Ovary (tissue), 9 donors: ENCODE measurements around the gene GNL3L. TPM values are rescaled to one million over a fixed set of nuclear protein-coding genes. Genes with fewer than 3 reads are reported as not detected.

ENCODE experiments used
- DNase-seq, 5 donors: peaks; one replicate each; pipeline ENCODE4 v3.0.0-alpha.2; 2019 to 2020
- H3K27ac ChIP-seq, 2 donors: fragments of 200-600 bp; one replicate each; pipeline versions ENCODE4 v1.5.1 to v1.8.0; 2019 to 2022
- H3K27me3 ChIP-seq: fragments of 200-600 bp; one replicate; pipeline ENCODE4 v1.8.0; 2022
- H3K36me3 ChIP-seq: fragments of 200-600 bp; sonication (generic); one replicate; pipeline ENCODE4 v1.5.1; 2019
- H3K4me1 ChIP-seq: one replicate; pipeline ENCODE4 v1.8.1; 2013; ENCODE audit warnings: mild to moderate bottlenecking, moderate library complexity; ENCODE audit not compliant: insufficient read depth
- H3K4me3 ChIP-seq: fragments of 200-600 bp; sonication (generic); one replicate; pipeline ENCODE4 v1.5.1; 2017
- H3K9me3 ChIP-seq, 2 donors: fragments of 200-600 bp in 1 of 2; sonication (generic) in 1 of 2; one replicate each; pipeline versions ENCODE4 v1.5.1 to v1.8.1; 2013 to 2019; ENCODE audit warnings: mild to moderate bottlenecking in 1 of 2, moderate library complexity in 1 of 2
- EP300 ChIP-seq: sonication (generic); formaldehyde crosslinking; IDR thresholded peaks from one replicate; pipeline ENCODE4 v1.6.1; 2017; ENCODE audit warnings: antibody characterized with exemption
- POLR2A ChIP-seq: fragments of 450-650 bp; IDR thresholded peaks from one replicate; pipeline ENCODE4 v1.6.1; 2017; ENCODE audit warnings: antibody characterized with exemption, mild to moderate bottlenecking, moderate library complexity
- WGBS, 3 donors: extraction: QIAGEN DNeasy Blood & Tissue Kit in 1 of 3; methylation state at CpG; one replicate each; pipeline versions ENCODE4 v1.1.5 to v1.1.7; 2013 to 2017; 5-methylcytosine and 5-hydroxymethylcytosine counted together
- intact Hi-C, 4 donors: fragments of 100-400 bp; cut with DNase I; formaldehyde crosslinking; loops; one replicate each; pipeline versions ENCODE4 v1.11.0 to v1.15.1; 2022 to 2023
- polyA plus RNA-seq, 2 donors: library from polyadenylated mRNA; stranded (reverse); fragments of 200-250 nt in 1 of 2; fragments of 350-450 nt in 1 of 2; fragmentation: Illumina TruSeq in 1 of 2; extraction: RNeasy Lipid Tissue Mini Kit (QIAGEN cat#74804) in 1 of 2; gene quantifications; one replicate each; pipeline ENCODE4 v1.2.3, GENCODE V29; 2013 to 2014
- total RNA-seq, 7 donors: library from RNA; depleted of rRNA in 2 of 7; stranded (reverse); fragments of >200 nt in 2 of 7; fragmentation: NEBNext Ultra II Directional in 3 of 7; extraction: Animal tissue kit (Norgen Biotek cat#: 25700) in 3 of 7; gene quantifications; one replicate each; pipeline versions ENCODE4 v1.1.0 to v1.2.4, GENCODE V29; 2016 to 2023
- TF ChIP-seq, protein P1 (sequence below), 3 donors: fragments of 450-650 bp in 2 of 3; fragments of 200-600 bp in 1 of 3; IDR thresholded peaks; one replicate each; pipeline versions ENCODE4 v1.5.1 to v1.8.0; 2016 to 2022; ENCODE audit warnings: antibody characterized with exemption in 3 of 3, mild to moderate bottlenecking in 1 of 3
- donor health status: DM: no; HTN: no; CAD: no; lungs with moderate emphysema.
- donor health status: DM: no; HTN: no; CAD: no.
- donor health status: Bipolar disorder and iron deficiency.
- donor health status: DM: yes; HTN: yes; CAD: no.
- donor health status: DM: no; HTN: no; CAD: no.
- donor health status: DM: yes; HTN: yes; CAD: no.

GNL3L gene
- total and polyA plus RNA-seq, 9 donors: 5.8 to 42.2 (median 23.8) TPM

DNA sequence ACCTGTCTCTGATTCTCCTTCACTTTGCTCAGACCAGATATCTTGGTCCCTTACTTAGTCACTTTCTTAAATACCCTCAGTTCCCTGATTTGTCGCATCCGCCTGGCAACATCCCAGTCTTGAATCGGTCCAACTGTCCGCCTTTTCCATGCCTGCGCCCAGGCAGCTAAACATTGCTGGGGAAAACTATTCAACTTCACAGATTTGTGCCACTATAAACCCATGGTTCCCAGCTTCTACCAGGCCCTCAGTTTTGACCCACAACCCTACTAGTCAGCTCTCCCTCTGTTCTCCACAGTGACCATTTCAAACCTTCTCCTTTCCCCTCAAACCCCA, 33.5 kb upstream of the GNL3L start:
- DNase-seq: peak in 1 of 5 donors; percentile 31
- 44 to 51% (median 50%) methylated on average over 5 of the region's 5 CpGs for WGBS, 3 donors
- H3K4me3 ChIP-seq: peak overlapping the region; percentile 57

DNA sequence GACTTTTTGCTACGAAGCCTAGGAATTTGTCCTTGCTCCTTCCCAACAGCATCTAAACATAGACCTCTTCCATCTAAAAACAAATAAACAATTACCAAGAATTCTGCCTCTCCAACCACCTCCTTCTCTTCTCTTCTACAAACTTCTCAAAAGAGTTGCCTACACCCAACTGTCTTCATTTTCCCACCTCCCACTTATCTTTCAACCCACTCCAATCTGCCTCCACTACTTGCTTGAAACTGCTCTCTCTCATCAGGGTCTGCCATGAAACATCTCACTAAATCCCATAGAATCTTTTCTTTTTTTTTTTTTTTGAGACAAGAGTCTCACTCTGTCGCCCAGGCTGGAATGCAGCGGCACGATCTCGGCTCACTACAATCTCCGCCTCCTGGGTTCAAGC, 33.1 kb upstream of the GNL3L start:
- H3K9me3 ChIP-seq: no peaks in the 10 kb centered on the region
- TF ChIP-seq, protein P1, sequence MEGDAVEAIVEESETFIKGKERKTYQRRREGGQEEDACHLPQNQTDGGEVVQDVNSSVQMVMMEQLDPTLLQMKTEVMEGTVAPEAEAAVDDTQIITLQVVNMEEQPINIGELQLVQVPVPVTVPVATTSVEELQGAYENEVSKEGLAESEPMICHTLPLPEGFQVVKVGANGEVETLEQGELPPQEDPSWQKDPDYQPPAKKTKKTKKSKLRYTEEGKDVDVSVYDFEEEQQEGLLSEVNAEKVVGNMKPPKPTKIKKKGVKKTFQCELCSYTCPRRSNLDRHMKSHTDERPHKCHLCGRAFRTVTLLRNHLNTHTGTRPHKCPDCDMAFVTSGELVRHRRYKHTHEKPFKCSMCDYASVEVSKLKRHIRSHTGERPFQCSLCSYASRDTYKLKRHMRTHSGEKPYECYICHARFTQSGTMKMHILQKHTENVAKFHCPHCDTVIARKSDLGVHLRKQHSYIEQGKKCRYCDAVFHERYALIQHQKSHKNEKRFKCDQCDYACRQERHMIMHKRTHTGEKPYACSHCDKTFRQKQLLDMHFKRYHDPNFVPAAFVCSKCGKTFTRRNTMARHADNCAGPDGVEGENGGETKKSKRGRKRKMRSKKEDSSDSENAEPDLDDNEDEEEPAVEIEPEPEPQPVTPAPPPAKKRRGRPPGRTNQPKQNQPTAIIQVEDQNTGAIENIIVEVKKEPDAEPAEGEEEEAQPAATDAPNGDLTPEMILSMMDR (IDR thresholded peaks at IDR 0.05): no peak
- TF ChIP-seq POLR2A: no peak
- no peak for TF ChIP-seq EP300
- H3K4me1 ChIP-seq: no peaks in the 10 kb centered on the region
- no peaks in the 10 kb centered on the region for H3K27me3 ChIP-seq
- H3K4me3 ChIP-seq: no peak overlapping the region
- H3K27ac ChIP-seq: peak overlapping the region; percentile 20 to 74
- intact Hi-C loops: no loop called here
- DNase-seq: no peak
- WGBS, 3 donors: 78 to 82% (median 80%) methylated on average over 6 of the region's 6 CpGs
- H3K36me3 ChIP-seq: no peaks in the 10 kb centered on the region

More for the DNA sequence above, 33.5 kb upstream of the GNL3L start:
- peaks cover under 1% of the 10 kb centered on the region for H3K4me1 ChIP-seq
- no peaks in the 10 kb centered on the region for H3K36me3 ChIP-seq
- H3K9me3 ChIP-seq: no peaks in the 10 kb centered on the region
- H3K27me3 ChIP-seq: no peaks in the 10 kb centered on the region
- no peak for TF ChIP-seq EP300
- no peak for TF ChIP-seq POLR2A
- TF ChIP-seq, protein P1 (IDR thresholded peaks at IDR 0.05): no peak
- intact Hi-C loops: no loop called here
- H3K27ac ChIP-seq: peak overlapping the region; percentile 20 to 74

DNA sequence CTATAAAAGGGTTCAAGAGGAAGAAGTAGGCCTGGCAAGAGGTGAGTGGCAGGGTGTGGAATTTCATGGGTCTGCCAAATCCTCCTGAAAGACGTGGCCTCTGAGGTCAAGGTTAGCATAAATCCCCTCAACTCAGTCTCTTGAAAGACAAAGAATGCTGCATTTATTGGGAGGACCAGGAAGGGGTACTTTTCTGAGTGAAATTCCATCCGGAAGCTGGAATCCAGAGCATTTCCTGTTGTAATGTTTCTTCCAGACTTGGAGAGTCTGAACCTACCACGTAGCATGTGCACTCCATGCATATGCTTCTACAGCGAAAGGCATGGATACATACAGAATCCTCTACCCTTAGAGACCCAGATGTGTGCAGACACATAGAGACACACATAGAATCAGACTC, 20.6 kb upstream of the GNL3L start:
- 34 to 38% (median 37%) methylated on average over 4 of the region's 4 CpGs for WGBS, 3 donors
- Histone ChIP-seq H3K9me3 (no peaks in the 10 kb centered on the region), H3K4me1 (no peaks in the 10 kb centered on the region), H3K27me3 (no peaks in the 10 kb centered on the region), H3K36me3 (no peaks in the 10 kb centered on the region), H3K4me3 (no peak overlapping the region), H3K27ac (no peak overlapping the region)
- DNase-seq: no peak
- intact Hi-C loops: no loop called here
- TF ChIP-seq, protein P1 (IDR thresholded peaks at IDR 0.05): no peak

DNA sequence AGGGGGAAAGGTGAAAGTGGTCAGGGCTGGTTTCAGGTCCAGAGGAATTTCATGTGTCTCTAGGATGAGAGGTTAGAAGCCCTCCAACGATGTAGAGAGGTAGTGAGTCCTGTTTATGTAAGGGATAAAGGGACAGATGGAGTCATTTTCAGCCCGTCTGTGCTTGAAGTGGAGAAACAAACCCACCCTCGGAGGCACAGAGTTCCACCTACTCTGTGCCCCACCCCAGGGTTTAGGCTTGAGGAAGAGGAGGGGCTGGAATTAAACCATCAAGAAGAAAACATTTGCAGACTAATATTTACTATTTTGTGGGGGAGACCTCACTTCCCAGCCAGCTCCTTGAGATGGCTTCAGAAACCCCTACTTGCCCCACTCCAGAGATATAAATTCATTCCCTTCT, 868 bp upstream of the GNL3L start:
- peak overlapping the region; percentile 41 for H3K4me3 ChIP-seq

More for the DNA sequence above, 868 bp upstream of the GNL3L start:
- Histone ChIP-seq H3K9me3 (no peaks in the 10 kb centered on the region), H3K36me3 (no peaks in the 10 kb centered on the region), H3K4me1 (peaks cover 1% of the 10 kb centered on the region), H3K27ac (no peak overlapping the region), H3K27me3 (no peaks in the 10 kb centered on the region)
- 40 to 54% (median 47%) methylated on average over 3 of the region's 3 CpGs for WGBS, 3 donors
- no peak for TF ChIP-seq POLR2A
- TF ChIP-seq, protein P1 (IDR thresholded peaks at IDR 0.05): no peak
- no peak for TF ChIP-seq EP300
- intact Hi-C loops: no loop called here
- no peak for DNase-seq
